Psoas muscle (tissue), 8 donors: ENCODE data around the gene GTPBP4. TPM values are rescaled to one million over a fixed set of nuclear protein-coding genes. Genes with fewer than 3 reads are reported as not detected.

ENCODE experiments used
- ATAC-seq, 4 donors: fragments of 200-7000 bp; cut with Tn5 transposase; one replicate each; pipeline ENCODE4 v1.9.1; 2020; ENCODE audit warnings: moderate library complexity in 3 of 4, mild to moderate bottlenecking in 2 of 4
- DNase-seq, 2 donors: peaks; one replicate each; pipeline ENCODE4 v3.0.0-alpha.2; 2020
- H3K27ac ChIP-seq: fragments of 200-600 bp; one replicate; pipeline ENCODE4 v1.8.0; 2022
- H3K27me3 ChIP-seq, 3 donors: fragments of 200-600 bp in 1 of 3; one replicate each; pipeline versions ENCODE4 v1.6.1 to v1.8.0; 2013 to 2022; ENCODE audit warnings: low read length in 2 of 3, mild to moderate bottlenecking in 2 of 3, moderate library complexity in 1 of 3; ENCODE audit not compliant: insufficient read depth in 3 of 3
- H3K36me3 ChIP-seq, 2 donors: fragments of 200-600 bp in 1 of 2; one replicate each; pipeline versions ENCODE4 v1.6.1 to v1.8.0; 2013 to 2022; ENCODE audit warnings: low read depth in 1 of 2, mild to moderate bottlenecking in 1 of 2, moderate library complexity in 1 of 2; ENCODE audit not compliant: insufficient read depth in 1 of 2
- H3K4me1 ChIP-seq: fragments of 200-600 bp; one replicate; pipeline ENCODE4 v1.8.0; 2022
- H3K4me3 ChIP-seq: fragments of 200-600 bp; one replicate; pipeline ENCODE4 v1.8.0; 2022; ENCODE audit warnings: mild to moderate bottlenecking
- H3K9me3 ChIP-seq: fragments of 200-600 bp; one replicate; pipeline ENCODE4 v1.8.0; 2022
- CTCF ChIP-seq: fragments of 200-600 bp; IDR thresholded peaks from one replicate; pipeline ENCODE4 v1.8.0; 2022; ENCODE audit warnings: antibody characterized with exemption
- WGBS, 3 donors: extraction: QIAGEN DNeasy Blood & Tissue Kit; methylation state at CpG; one replicate each; pipeline versions ENCODE4 v1.1.6 to v1.1.7; 2013; 5-methylcytosine and 5-hydroxymethylcytosine counted together
- intact Hi-C, 2 donors: fragments of 100-400 bp; cut with DNase I; formaldehyde crosslinking; loops; one replicate each; pipeline versions ENCODE4 v1.11.0 to v1.14.2; 2022
- polyA plus RNA-seq, 3 donors: library from polyadenylated mRNA; stranded (reverse); fragments of 200-250 nt; gene quantifications; one replicate each; pipeline ENCODE4 v1.2.3, GENCODE V29; 2013
- total RNA-seq, 4 donors: library from RNA; stranded (reverse); fragmentation: NEBNext Ultra II Directional in 2 of 4; extraction: Animal tissue kit (Norgen Biotek cat#: 25700) in 2 of 4; gene quantifications; one replicate each; pipeline versions ENCODE4 v1.2.1 to v1.2.4, GENCODE V29; 2021 to 2023
- donor health status: healthy with polysubstance abuse.
- donor health status: DM: no; HTN: no; CAD: no; lungs with moderate emphysema.
- donor health status: Bipolar disorder and iron deficiency.
- donor health status: healthy.
- donor health status: DM: yes; HTN: yes; CAD: no.
- donor health status: DM: no; HTN: no; CAD: no.
- donor health status: DM: no; HTN: no; CAD: no.
- donor health status: DM: yes; HTN: yes; CAD: no.

Gene GTPBP4
- total and polyA plus RNA-seq, 7 donors = 36.3 to 134 (median 70.2) TPM

DNA sequence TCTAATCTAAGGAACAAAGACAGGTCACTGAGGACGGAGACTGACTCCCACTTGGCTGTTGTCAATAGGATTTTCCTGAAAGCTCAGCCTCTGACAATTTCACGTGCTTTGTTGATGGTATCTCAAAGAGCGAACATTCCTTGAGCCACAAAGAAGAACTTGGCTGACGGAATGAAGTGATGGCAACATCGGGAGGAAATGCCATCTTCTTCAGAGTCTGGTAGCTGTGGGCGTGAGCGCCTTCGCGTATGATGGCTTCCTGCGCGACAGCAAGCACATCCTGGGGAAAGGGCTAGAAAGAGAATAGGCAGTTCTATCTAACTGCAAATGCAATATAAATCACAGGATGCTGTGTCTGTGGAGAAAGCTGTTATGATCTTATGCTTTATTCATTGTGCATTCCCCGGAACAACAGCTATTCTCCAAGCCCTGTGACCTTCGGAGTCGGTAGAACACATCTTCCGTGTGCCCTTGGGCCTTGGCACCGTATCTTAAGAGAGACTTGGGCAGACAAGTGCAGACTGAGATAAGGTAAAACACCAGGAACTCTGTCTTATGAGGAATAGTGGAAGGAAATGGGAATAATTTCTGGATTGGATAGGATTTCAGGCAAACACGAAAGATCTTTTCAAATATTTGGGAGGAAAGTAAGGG is 19.6 kb upstream of the GTPBP4 start:
- DNase-seq = no peak
- Histone ChIP-seq H3K27me3 (peaks cover 0 to 2% (median 0%) of the 10 kb centered on the region in 3 donors), H3K27ac (no peak overlapping the region), H3K36me3 (no peaks in the 10 kb centered on the region), H3K4me1 (peaks cover 10% of the 10 kb centered on the region), H3K9me3 (no peaks in the 10 kb centered on the region), H3K4me3 (no peak overlapping the region)
- no peak for TF ChIP-seq CTCF
- WGBS, 3 donors = 84 to 85% (median 85%) methylated on average over 17 of the region's 17 CpGs
- intact Hi-C loops = no loop called here
- no peak for ATAC-seq

GRCh38 chr10:969473-970150 is 18.6 kb upstream of the GTPBP4 start:
- no peak for DNase-seq
- no peak overlapping the region for H3K27ac ChIP-seq
- no peaks in the 10 kb centered on the region for H3K9me3 ChIP-seq
- intact Hi-C loops = no loop called here
- no peak overlapping the region for H3K4me3 ChIP-seq
- H3K36me3 ChIP-seq = no peaks in the 10 kb centered on the region
- WGBS, 3 donors = 69 to 80% (median 74%) methylated on average over 15 of the region's 15 CpGs
- peaks cover 0 to 2% (median 0%) of the 10 kb centered on the region in 3 donors for H3K27me3 ChIP-seq
- peaks cover 10% of the 10 kb centered on the region for H3K4me1 ChIP-seq
- ATAC-seq = no peak
- no peak for TF ChIP-seq CTCF

DNA sequence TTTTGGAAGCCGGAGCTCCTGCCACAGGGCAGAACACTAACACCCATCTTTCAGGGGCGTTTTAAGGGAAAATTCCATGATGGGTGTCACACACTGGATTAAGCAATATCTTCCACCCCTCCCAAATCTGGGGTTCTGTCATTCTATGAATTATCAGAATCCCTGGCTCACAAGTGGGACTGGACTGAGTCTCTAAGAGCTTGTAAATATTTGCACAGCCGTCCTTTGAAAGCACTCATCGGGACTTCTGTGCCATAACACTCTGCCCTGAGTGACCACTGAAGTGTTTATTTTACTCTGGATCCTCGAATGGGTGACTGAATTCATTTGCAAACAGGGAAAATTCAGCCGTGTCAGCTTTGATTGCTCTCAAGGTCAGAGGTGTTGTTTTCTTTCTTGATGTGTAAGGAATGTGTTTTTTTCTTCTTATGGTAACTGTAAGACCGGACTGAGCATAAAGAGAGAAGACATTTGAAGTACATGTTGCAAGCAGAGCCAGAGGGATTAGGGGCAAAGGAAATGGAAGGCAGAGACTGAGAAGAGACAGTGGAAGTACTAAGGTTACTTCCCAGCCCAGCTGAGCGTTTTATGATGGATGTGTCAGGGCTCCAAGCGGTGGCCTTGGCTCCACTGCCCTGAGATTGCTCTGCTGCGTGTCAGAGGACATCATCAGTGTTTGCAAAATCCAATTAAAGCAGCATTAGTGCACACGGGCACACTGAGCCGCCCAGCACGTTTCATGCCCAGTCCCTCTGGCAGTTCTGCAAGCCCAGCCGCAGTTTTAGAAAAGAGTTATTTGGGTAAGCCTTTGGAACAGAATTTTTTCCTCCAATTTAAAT is 17.7 kb upstream of the GTPBP4 start:
- 17 to 33% (median 22%) methylated on average over 14 of the region's 14 CpGs for WGBS, 3 donors
- Histone ChIP-seq H3K27me3 (peaks cover 0 to 2% (median 0%) of the 10 kb centered on the region in 3 donors), H3K9me3 (no peaks in the 10 kb centered on the region), H3K27ac (no peak overlapping the region), H3K36me3 (no peaks in the 10 kb centered on the region), H3K4me1 (peaks cover 10% of the 10 kb centered on the region), H3K4me3 (peak overlapping the region; percentile 7)
- peak; percentile 40 to 58 for DNase-seq
- TF ChIP-seq CTCF = no peak
- ATAC-seq = peak; percentile 61 to 83 (median 70)
- intact Hi-C loops = no loop called here

- H3K4me3 ChIP-seq = no peak overlapping the region
- DNase-seq = no peak
- WGBS, 3 donors = 27 to 50% (median 37%) methylated on average over 4 of the region's 4 CpGs
These were observed 17.1 kb upstream of the GTPBP4 start for GRCh38 chr10:971150-971542.

More at GRCh38 chr10:971150-971542, 17.1 kb upstream of the GTPBP4 start:
- Histone ChIP-seq H3K36me3 (no peaks in the 10 kb centered on the region), H3K27me3 (peaks cover 0 to 2% (median 0%) of the 10 kb centered on the region in 3 donors), H3K9me3 (no peaks in the 10 kb centered on the region), H3K27ac (no peak overlapping the region), H3K4me1 (peaks cover 10% of the 10 kb centered on the region)
- no peak for TF ChIP-seq CTCF
- peak in 1 of 4 donors; percentile 67 for ATAC-seq
- intact Hi-C loops = no loop called here
